ENCODE results near the gene MTIF3. TPM values are rescaled to one million over a fixed set of nuclear protein-coding genes. Genes with fewer than 3 reads are reported as not detected.

Gene MTIF3
- total and polyA plus RNA-seq, 7 donors, result 48.1 to 166 (median 72.4) TPM

DNA sequence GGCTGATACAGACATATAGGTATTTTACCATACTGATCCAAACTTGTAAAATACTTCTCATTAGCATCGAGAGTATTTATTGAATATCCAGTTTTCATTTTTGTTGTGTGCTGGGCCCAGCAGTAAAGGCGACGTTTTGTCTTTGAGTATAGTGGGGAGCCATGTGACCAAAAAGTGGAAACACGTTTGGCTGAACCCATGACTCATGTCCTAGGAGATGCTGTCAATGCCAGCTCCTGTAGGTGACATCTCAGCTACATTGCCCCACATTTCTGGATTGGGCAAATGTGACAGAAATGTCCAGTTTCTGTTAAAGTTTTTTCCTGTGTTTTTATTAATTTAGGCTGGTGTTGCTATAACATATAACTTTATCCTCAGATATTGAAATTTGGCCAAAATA lies 52.0 kb downstream of the MTIF3 start:
- intact Hi-C loops (cut with DNase I), result no loop called here
- 73 to 84% (median 76%) methylated on average over 4 of the region's 4 CpGs for WGBS, 3 donors
- DNase-seq (no peak), ATAC-seq (no peak)
- peaks cover 0 to 5% (median 0%) of the 10 kb centered on the region in 3 donors for H3K27me3 ChIP-seq (ENCODE audit: insufficient read depth in 3 of 3, low read length in 2 of 3)
- H3K4me1 ChIP-seq, result no peaks in the 10 kb centered on the region
- no peaks in the 10 kb centered on the region for H3K36me3 ChIP-seq (ENCODE audit: insufficient read depth in 1 of 2, low read depth in 1 of 2)
- no peaks in the 10 kb centered on the region for H3K9me3 ChIP-seq
- TF ChIP-seq, protein P1, sequence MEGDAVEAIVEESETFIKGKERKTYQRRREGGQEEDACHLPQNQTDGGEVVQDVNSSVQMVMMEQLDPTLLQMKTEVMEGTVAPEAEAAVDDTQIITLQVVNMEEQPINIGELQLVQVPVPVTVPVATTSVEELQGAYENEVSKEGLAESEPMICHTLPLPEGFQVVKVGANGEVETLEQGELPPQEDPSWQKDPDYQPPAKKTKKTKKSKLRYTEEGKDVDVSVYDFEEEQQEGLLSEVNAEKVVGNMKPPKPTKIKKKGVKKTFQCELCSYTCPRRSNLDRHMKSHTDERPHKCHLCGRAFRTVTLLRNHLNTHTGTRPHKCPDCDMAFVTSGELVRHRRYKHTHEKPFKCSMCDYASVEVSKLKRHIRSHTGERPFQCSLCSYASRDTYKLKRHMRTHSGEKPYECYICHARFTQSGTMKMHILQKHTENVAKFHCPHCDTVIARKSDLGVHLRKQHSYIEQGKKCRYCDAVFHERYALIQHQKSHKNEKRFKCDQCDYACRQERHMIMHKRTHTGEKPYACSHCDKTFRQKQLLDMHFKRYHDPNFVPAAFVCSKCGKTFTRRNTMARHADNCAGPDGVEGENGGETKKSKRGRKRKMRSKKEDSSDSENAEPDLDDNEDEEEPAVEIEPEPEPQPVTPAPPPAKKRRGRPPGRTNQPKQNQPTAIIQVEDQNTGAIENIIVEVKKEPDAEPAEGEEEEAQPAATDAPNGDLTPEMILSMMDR (IDR thresholded peaks at IDR 0.05), result no peak
- no peak overlapping the region for H3K27ac ChIP-seq
- no peak overlapping the region for H3K4me3 ChIP-seq

DNA sequence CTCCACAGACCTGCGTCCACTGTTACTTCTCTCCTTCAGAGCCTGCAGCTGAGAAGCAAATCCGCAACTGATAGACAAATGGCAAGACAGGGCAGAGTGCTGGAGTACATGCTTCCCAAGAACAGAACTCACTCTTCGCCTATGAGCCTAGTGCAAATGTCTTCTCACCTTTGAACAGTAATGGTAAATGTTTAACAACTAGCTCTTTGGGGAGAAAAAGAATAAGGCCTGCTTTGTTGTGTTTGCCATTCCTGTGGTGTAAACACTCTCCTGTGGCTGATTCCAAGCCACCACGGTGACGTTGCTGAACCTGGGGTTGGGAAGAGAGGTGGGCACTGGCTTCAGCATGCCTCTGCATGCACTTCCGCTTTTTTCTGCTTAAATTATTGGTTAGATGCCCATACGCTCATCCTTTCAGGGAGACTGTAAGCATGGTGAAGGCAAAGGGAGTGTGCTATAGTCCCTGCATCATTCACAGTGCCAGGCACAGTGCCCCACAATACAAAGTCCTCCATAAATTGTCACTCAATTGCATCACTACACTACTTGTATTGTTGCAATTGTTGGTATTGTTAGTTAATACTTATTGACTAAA lies 54.0 kb downstream of the MTIF3 start:
- DNase-seq (no peak), ATAC-seq (no peak)
- WGBS, 3 donors, result 83% methylated on average over 7 of the region's 7 CpGs
- TF ChIP-seq, protein P1 (IDR thresholded peaks at IDR 0.05), result no peak
- no peaks in the 10 kb centered on the region for H3K9me3 ChIP-seq
- no peak overlapping the region for H3K4me3 ChIP-seq
- H3K27ac ChIP-seq, result no peak overlapping the region
- H3K27me3 ChIP-seq (ENCODE audit: insufficient read depth in 3 of 3, low read length in 2 of 3), result peaks cover 0 to 5% (median 0%) of the 10 kb centered on the region in 3 donors
- intact Hi-C loops (cut with DNase I), result no loop called here
- H3K36me3 ChIP-seq (ENCODE audit: insufficient read depth in 1 of 2, low read depth in 1 of 2), result no peaks in the 10 kb centered on the region
- H3K4me1 ChIP-seq, result no peaks in the 10 kb centered on the region

DNA sequence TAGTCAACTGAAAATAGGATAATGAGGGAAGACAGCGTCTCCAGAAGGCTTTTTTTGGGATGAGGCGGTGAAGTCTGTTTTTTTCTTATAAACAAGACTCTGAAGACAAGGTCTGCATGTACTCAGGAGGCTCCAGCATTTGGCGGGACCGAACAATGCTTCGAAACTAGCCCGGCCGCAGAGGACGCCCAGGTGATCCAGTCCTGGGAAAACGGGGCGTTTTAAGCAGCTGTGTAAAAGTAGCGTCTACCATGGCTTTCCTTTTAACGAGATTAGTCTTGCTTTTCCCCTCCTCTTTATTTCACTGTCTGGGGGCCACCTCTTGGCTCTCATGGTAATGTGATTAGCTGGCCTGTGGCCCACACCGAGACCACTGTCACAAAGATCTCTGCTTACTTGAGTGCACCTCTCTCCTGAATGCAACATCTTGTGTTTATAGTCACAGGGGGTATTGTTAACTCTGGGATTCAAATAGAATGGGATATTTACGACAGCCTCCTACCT lies 55.3 kb downstream of the MTIF3 start:
- WGBS, 3 donors, result 45 to 48% (median 46%) methylated on average over 14 of the region's 14 CpGs
- ATAC-seq, result no peak
- H3K4me3 ChIP-seq, result no peak overlapping the region
- TF ChIP-seq, protein P1 (IDR thresholded peaks at IDR 0.05), result no peak
- no peaks in the 10 kb centered on the region for H3K4me1 ChIP-seq
- no peak overlapping the region for H3K27ac ChIP-seq
- H3K9me3 ChIP-seq, result no peaks in the 10 kb centered on the region
- intact Hi-C loops (cut with DNase I), result no loop called here
- peaks cover 0 to 5% (median 0%) of the 10 kb centered on the region in 3 donors for H3K27me3 ChIP-seq (ENCODE audit: insufficient read depth in 3 of 3, low read length in 2 of 3)
- no peak for DNase-seq
- no peaks in the 10 kb centered on the region for H3K36me3 ChIP-seq (ENCODE audit: insufficient read depth in 1 of 2, low read depth in 1 of 2)

DNA sequence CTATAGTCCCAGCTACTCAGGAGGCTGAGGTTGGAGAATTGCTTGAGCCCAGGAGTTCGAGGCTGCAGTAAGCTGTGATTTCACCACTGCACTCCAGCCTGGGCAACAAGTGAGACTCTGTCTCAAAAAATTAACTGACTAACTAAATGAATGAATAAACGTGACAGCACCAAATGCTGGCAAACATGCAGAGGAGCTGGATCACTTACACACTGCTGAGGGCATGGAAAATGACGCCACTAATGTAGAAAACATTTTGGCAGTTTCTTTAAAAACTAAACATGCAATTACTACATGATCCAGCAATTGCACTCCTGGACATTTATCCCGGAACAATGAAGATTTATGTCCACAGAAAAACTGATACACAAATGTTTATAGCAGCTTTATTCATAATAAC lies 57.3 kb downstream of the MTIF3 start:
- 31 to 51% (median 39%) methylated on average over 4 of the region's 4 CpGs for WGBS, 3 donors
- Histone ChIP-seq H3K4me1 (no peaks in the 10 kb centered on the region), H3K27me3 (ENCODE audit: insufficient read depth in 3 of 3, low read length in 2 of 3) (peaks cover 0 to 5% (median 0%) of the 10 kb centered on the region in 3 donors), H3K4me3 (no peak overlapping the region), H3K9me3 (no peaks in the 10 kb centered on the region), H3K27ac (no peak overlapping the region), H3K36me3 (ENCODE audit: insufficient read depth in 1 of 2, low read depth in 1 of 2) (no peaks in the 10 kb centered on the region)
- TF ChIP-seq, protein P1 (IDR thresholded peaks at IDR 0.05), result no peak
- no peak for DNase-seq
- ATAC-seq, result no peak
- intact Hi-C loops (cut with DNase I), result no loop called here

DNA sequence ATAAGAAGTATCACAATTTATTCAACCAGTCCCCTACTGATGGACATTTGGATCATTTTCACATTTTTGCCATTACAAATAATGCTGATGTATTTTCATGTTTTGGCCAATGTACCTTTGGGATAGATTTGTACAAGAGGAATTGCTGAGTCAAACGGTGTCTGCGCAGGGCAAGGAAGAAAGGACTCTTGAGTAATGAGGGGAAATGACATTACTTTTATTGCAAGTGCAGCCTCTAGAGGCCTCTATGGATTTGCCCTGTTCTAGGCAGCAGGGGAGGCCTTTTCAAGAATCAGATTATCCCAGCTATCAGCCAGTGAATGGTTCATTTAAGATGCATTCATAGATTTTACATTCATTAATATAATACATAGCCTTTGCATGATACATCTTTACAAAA lies 58.9 kb downstream of the MTIF3 start:
- H3K4me3 ChIP-seq, result no peak overlapping the region
- intact Hi-C loops (cut with DNase I), result no loop called here

More for the DNA sequence above, 58.9 kb downstream of the MTIF3 start:
- DNase-seq (no peak), ATAC-seq (no peak)
- 51 to 61% (median 60%) methylated on average over 2 of the region's 2 CpGs for WGBS, 3 donors
- Histone ChIP-seq H3K4me1 (no peaks in the 10 kb centered on the region), H3K27ac (no peak overlapping the region), H3K9me3 (no peaks in the 10 kb centered on the region), H3K36me3 (ENCODE audit: insufficient read depth in 1 of 2, low read depth in 1 of 2) (no peaks in the 10 kb centered on the region), H3K27me3 (ENCODE audit: insufficient read depth in 3 of 3, low read length in 2 of 3) (peaks cover 0 to 5% (median 0%) of the 10 kb centered on the region in 3 donors)
- TF ChIP-seq, protein P1 (IDR thresholded peaks at IDR 0.05), result no peak
